Measurements from ENCODE around the gene MAFF.

- TF ChIP-seq CTCF (IDR thresholded peaks at IDR 0.05), result no peak
- TF ChIP-seq ATF3 (CRISPR knock-in tag; conservative IDR thresholded peaks at IDR 0.05), result no peak
- no peak for TF ChIP-seq MAX (CRISPR knock-in tag; IDR thresholded peaks at IDR 0.05)
- TF ChIP-seq CBFB (CRISPR knock-in tag; IDR thresholded peaks at IDR 0.05; ENCODE audit: low read depth), result no peak
- no peak for TF ChIP-seq FOXJ3 (CRISPR knock-in tag; IDR thresholded peaks at IDR 0.05; ENCODE audit: borderline replicate concordance)
- TF ChIP-seq ESRRA (CRISPR knock-in tag; IDR thresholded peaks at IDR 0.05; ENCODE audit: borderline replicate concordance), result no peak
- no peak for TF ChIP-seq ZNF281 (CRISPR knock-in tag; IDR thresholded peaks at IDR 0.05)
- TF ChIP-seq USF1 (CRISPR knock-in tag; IDR thresholded peaks at IDR 0.05), result no peak
- TF ChIP-seq RORB (CRISPR knock-in tag; IDR thresholded peaks at IDR 0.05), result no peak
- TF ChIP-seq AFF4 (CRISPR knock-in tag; IDR thresholded peaks at IDR 0.05; ENCODE audit: borderline replicate concordance), result no peak
- no peak for TF ChIP-seq OVOL2 (CRISPR knock-in tag; IDR thresholded peaks at IDR 0.05; ENCODE audit: borderline replicate concordance)
- TF ChIP-seq ZNF232 (CRISPR knock-in tag; IDR thresholded peaks at IDR 0.05), result no peak
- no peak for TF ChIP-seq CREB1 (CRISPR knock-in tag; IDR thresholded peaks at IDR 0.05)
Measured at GRCh38 chr22:38249803-38250642, 48.2 kb downstream of the MAFF start.
